Gastroesophageal sphincter (tissue), 3 donors: Measurements from ENCODE around the gene FIBIN.
"Not testable (repeated sequence)": the region's sequence is repeated elsewhere in the genome, so short reads cannot be mapped to it uniquely, and the experiment has no call there.

Experiments used
- POLR2AphosphoS5 ChIP-seq: sonication (generic); formaldehyde crosslinking; IDR thresholded peaks from one replicate; pipeline ENCODE4 v1.6.1; 2017; ENCODE audit warnings: antibody characterized with exemption
- TF ChIP-seq, protein P1 (sequence below), 4 experiments: fragments of 200-600 bp in 2 of 4; fragments of 450-650 bp in 2 of 4; sonication (generic) in 1 of 4; IDR thresholded peaks; one replicate each; pipeline ENCODE4 v1.5.1; 2017 to 2019; ENCODE audit warnings: antibody characterized with exemption in 4 of 4, mild to moderate bottlenecking in 2 of 4, moderate library complexity in 2 of 4

DNA sequence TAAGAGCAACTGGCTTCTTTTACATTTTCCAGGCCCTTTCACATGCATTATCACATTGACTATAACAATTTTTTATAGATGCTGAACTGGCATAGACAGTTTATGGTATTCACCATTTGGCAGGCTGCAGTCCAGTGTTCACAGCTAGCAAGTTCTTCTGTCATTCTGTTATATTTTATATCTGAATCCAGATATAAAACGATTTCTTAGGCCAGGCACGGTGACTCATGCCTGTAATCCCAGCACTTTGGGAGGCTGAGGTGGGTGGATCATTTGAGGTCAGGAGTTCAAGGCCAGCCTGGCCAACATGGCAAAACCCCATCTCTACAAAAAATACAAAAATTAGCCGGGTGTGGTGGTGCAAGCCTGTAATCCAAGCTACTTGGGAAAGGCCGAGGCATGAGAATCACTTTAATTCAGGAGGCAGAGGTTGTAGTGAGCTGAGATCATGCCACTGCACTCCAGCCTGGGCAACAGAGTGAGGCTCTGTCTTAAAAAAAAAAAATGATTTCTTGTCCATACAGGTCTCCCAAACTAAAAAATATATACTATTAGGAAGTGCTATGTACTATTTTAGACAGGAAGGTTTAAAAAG lies 7.3 kb downstream of the FIBIN start:
- TF ChIP-seq, protein P1, sequence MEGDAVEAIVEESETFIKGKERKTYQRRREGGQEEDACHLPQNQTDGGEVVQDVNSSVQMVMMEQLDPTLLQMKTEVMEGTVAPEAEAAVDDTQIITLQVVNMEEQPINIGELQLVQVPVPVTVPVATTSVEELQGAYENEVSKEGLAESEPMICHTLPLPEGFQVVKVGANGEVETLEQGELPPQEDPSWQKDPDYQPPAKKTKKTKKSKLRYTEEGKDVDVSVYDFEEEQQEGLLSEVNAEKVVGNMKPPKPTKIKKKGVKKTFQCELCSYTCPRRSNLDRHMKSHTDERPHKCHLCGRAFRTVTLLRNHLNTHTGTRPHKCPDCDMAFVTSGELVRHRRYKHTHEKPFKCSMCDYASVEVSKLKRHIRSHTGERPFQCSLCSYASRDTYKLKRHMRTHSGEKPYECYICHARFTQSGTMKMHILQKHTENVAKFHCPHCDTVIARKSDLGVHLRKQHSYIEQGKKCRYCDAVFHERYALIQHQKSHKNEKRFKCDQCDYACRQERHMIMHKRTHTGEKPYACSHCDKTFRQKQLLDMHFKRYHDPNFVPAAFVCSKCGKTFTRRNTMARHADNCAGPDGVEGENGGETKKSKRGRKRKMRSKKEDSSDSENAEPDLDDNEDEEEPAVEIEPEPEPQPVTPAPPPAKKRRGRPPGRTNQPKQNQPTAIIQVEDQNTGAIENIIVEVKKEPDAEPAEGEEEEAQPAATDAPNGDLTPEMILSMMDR (IDR thresholded peaks at IDR 0.05), result not testable (repeated sequence)
- peak; percentile 16 for TF ChIP-seq POLR2AphosphoS5
